Left renal pelvis (tissue), 4 donors: ENCODE results near the gene RTN4RL1. TPM values are rescaled to one million over a fixed set of nuclear protein-coding genes. Genes with fewer than 3 reads are reported as not detected.

Experiments
- DNase-seq, 4 donors: peaks; one replicate each; pipeline ENCODE4 v3.0.0-alpha.2; 2013; ENCODE audit warnings: low read depth in 4 of 4, low spot score in 3 of 4
- polyA plus RNA-seq, 4 donors: library from polyadenylated mRNA; unstranded; fragments of 120-200 nt; gene quantifications; one replicate each; pipeline ENCODE4 v1.2.1, GENCODE V29; 2013; ENCODE audit not compliant: insufficient read length in 4 of 4

RTN4RL1 gene
- polyA plus RNA-seq, 4 donors: 1.4 to 2.5 (median 1.7) TPM

GRCh38 chr17:2011411-2012371, 13.4 kb downstream of the RTN4RL1 start:
- no peak for DNase-seq

- no peak for DNase-seq
Measured at GRCh38 chr17:2009737-2010136, 15.4 kb downstream of the RTN4RL1 start.

GRCh38 chr17:2008332-2009126, 16.6 kb downstream of the RTN4RL1 start:
- no peak for DNase-seq

DNA sequence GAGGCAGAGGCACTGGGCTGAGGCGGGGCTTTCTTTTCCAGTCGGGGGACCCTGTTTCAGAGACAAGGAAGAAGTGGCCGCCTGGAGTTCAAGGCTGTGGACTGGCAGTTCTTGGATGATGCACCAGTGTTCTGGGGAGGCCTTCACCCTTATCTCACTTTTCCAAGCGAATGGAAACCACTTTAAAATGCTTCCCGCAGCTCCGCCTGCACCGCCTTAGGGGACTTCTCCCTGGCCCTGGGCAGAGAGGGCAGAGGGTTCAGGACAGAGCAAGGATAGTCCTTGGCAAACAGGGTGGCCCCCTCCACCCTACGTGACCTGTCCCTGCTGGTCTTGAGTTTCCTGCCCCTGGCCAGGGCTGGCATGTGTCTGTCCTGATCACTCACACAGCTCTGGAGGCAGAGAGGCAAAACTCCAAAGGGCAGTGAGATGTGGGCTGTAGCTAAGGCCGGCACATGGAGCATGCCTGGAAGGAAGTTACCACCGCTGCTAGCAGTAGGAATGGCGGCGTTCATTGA, 20.6 kb downstream of the RTN4RL1 start:
- DNase-seq: no peak

DNA sequence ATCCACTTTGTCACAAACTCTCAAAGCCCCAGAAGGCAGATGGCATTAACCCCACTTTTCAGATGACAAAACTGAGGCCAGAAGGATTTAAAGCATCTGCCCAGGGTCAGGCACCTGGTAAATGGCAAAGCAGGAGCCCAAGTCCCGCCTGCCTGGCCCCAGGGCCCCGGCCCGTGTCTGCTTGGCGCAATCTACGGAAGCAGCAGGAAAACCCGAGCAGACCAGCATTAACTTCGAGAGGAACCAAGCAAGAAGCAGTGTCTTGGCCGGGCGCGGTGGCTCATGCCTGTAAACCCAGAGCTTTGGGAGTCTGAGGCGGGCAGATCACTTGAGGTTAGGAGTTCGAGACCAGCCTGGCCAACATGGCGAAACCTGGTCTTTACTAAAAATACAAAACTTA, 21.6 kb downstream of the RTN4RL1 start:
- no peak for DNase-seq

DNA sequence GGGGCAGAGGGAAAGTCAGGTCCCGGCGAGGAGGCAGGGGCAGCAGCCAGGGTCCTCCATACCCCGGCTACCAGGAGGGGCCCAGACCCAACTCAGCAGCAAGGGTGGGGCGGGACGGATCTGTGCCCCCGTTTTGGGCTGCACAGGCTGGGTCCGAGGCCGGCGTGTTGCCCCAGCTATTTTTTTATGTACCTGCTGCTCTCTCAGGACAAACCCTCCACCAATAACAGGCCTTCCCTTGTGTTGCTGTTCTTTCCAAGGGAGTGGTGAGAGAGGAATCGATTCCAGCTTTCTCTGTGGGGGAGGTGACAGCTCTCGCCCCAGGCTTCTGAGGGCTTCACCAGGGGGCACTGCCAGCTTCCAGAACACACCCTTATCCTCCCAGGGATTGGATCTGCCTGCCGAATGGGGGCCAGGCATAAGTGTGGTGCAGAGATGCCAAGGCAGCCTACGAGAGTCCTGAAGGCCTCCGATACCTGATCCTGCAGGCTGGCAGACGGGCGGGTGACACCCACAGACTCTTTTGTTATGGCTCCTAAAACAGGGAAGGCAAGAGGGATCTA, 22.3 kb downstream of the RTN4RL1 start:
- DNase-seq: no peak

- DNase-seq: no peak
Measured at GRCh38 chr17:1999557-2000251, 25.4 kb downstream of the RTN4RL1 start.

DNA sequence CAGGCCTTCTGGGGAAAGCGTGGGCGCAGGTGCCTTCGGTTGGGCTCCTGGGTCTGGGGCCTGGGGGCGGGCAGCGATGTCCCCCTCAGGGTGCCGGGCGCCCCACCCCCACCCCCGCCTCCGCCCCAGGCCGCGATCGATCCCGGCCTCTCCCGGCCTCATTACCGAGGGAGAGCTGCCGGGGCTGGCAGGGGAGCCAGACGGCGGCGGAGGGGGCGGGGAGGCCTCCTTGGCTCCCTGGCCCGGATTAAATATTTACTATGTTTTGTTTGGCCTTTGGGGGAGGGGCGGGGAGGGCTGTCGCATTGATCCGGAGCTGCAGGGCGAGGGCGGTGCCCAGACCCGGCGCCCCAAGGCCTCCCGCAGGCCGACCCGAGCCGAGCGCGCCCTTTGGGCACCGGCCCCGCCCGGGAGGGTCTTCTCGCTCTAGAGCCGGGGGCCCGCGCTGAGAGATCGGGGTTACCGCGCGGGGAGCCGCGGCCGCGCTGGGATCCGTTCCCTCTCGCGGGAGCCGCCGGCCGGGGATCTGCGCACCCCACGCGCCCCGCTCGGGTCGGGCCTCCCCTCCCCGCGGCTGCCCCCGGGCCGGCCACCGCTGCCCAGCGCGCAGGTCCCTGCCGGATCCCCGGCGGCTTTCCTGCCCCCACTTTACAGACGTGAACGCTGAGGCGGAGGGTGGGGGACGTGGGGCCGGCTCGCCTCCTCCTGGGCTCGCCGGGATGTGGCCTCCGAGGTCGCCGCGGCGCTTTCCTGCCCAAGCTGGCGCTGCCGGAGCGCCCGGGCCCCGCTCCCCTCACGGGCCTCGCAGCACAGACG, 27.0 kb downstream of the RTN4RL1 start:
- no peak for DNase-seq

DNA sequence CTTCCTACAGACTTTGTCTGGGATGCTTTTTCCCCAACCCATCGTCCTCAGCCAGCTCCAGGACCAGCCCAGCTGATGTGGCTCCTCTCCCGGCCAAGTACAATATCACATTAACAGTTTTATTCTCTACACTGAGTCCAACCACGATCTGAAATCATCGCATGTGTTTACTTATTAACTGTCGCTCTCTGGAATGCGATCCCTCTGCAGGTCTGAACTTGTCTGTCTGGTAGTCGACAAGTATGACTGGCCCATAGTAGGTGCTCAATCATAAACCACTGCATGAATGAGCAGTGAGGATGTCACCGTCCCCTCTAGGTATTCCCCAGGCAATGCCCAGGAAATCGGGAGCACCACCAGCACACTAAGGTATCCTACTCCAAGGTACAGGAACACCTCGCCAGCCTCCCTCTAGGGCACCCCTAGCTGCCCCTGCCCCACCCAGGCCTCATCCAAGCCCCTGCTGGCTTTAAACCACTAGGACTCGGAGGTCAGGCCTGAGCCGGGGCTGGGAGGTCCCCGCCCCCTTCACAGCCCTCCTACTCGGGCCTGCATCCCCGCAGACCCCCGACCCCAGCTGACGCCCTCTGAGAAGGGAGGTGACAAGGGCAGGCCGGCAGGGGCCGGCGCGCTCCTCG, 27.7 kb downstream of the RTN4RL1 start:
- no peak for DNase-seq

GRCh38 chr17:1996800-1997288, 28.3 kb downstream of the RTN4RL1 start:
- DNase-seq: no peak

DNA sequence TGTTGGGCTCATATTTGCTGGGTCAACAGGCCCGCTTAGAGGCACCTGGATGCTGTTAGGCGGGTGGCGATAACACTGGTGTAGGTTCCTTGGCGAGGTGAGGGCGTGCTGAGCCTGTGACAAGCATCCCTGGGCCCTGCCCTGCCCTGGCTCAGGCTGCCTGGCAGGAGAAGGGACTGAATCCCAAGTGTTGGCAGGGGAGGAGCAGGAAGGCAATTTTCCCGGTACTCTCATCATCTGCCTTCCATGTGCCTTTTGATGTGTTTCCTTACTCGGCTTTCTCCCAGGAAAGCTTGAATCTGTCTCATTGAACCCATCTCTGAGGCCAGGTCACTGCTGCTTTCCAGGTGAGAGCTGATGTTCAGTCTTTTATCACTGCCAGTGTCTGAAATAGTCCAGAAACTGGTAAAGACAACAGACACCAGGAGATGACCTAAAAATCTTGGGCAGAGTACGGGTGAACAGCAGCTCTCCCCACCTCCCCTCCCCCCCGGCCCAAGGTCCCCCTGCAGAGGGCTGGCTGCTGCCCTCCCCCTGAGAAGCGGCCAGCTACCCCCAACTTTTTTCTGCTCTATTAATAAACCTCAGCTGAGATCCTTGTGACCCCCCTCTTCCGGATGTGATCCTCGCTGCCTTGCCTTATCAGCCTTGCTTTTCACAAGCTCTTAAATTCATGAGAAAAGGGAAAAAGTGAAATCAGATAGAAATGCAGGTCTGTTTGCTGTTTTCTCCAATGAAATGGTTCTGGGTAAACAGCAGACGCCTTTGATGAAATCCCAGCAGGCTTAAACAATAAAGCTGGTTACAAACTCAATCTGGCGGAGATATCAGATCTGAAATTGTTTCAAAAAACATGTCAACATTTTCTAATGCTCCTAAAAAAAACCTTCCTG, 29.0 kb downstream of the RTN4RL1 start:
- DNase-seq: no peak

DNA sequence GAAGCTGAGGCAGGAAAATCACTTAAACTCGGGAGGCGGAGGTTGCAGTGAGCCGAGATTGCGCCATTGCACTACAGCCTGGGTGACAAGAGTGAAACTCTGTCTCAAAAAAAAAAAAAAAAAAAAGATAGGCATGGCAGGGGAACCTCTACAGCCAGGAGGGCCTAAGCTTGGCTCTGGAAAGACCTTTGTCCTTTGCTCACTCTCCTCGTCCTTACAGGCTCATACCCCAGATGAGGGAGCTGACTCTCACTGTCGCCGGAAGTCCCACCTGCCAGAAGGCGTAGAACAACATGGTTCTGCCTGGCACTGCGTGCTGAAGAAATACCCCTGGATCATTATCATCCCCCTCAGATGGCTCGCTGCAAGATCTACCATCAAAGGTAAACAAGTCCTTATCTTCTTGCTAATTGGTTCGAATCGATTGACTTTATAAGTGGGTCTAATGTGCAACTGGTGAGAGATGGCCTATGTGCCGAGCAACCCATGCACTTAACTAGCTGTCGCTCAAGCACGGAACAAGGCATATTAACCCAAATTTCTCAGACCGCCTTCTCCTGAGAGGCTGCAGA, 29.7 kb downstream of the RTN4RL1 start:
- DNase-seq: no peak

DNA sequence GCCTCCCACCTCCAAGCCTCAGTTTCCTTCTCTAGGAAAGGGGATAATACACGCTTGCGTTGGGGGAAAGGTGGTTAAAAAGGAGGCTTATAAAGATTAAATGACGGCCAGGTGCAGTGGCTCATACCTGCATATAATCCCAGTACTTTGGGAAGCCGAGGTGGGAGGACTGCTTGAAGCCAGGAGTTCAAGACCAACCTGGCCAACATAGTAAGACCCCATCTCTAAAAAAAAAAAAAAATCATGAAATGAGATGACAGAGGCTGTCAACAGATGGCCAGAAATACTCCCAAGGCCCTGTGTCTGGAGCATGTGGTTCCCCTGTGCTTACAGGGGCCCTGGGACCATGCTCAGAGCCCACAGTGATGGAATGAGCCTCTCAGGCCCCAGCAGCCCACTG, 30.4 kb downstream of the RTN4RL1 start:
- no peak for DNase-seq

DNA sequence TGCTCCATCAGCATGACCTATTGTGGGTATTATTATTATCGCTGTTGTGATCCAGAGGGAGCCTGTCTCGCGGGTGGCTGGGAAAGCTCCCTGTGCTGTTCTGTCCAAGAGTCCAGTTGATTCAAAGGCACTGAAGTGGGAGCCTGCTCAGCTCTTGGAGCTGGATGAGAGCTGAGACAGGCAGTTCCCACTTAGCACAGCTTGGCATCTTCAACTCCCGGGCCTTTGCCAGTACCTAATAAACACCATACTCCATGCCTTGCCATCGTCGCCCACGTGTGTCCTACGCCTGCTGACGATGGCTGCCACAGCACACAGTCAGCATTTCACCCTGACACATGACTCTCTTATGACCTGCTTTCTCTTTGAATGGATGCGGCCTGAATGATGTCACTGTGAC, 32.6 kb downstream of the RTN4RL1 start:
- DNase-seq: no peak

- no peak for DNase-seq
Measured at GRCh38 chr17:1989135-1989534, 36.0 kb downstream of the RTN4RL1 start.

GRCh38 chr17:1986783-1987451, 38.2 kb downstream of the RTN4RL1 start:
- no peak for DNase-seq

DNA sequence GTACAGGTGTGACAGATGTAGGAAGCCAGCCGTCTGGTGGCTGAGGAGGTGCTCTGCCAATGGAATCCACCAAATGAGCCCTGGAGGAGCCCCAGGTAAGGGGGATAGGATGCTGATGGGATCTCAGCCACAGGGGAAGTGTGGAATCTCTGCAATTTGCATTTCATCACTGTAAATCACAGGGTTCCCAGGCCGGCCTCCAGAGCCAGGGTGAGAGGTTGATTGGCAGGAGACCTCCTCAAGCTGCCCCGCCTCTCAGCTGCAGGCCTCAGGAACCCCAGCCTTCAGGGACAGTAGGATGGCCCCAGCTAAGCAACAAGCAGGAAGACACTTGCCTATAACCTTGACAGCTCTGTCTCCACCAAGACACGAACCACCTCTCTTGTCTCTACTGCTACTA, 39.4 kb downstream of the RTN4RL1 start:
- DNase-seq: no peak
